Measurements from ENCODE around the gene KCTD16.

GRCh38 chr5:144484124-144484897 is 313.6 kb downstream of the KCTD16 start:
- TF ChIP-seq CTCF (IDR thresholded peaks at IDR 0.05) = no peak
- no peak for TF ChIP-seq REST (IDR thresholded peaks at IDR 0.05; ENCODE audit: insufficient read depth in 1 of 2, low read depth in 2 of 2, low read length in 1 of 2)
- no peak for TF ChIP-seq POLR2AphosphoS5 (IDR thresholded peaks at IDR 0.05; ENCODE audit: low read depth, low read length)
- TF ChIP-seq SIN3A (IDR thresholded peaks at IDR 0.05; ENCODE audit: borderline replicate concordance, insufficient read depth, low read depth, low read length) = no peak
- TF ChIP-seq TCF7L2 (IDR thresholded peaks at IDR 0.05; ENCODE audit: low read depth, low read length) = no peak

All from Panc1 (cell line).